ENCODE measurements around the gene ERCC8.

Gene ERCC8

DNA sequence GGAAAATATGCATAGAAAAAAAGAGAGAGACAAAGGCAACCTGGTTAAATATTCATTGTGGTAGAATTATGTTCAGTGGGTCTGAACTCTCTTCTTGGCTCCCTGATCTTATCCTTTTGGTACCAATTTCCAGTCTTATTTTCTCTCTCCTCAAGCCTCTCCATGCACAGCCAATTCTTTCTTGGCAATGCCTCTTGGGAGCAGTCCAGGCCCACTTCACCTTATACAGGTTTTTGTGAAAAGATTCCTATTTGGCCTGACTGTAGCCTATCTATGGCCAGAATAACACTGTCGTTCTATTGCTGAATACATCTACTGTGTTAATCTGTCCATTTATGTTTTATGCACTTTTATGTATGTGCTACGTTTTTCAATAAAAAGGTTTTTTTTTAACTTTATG is 103.5 kb downstream of the ERCC8 start:
- no peaks in the 10 kb centered on the region for H3K36me3 ChIP-seq (ENCODE audit: control insufficient read depth in 1 of 2, insufficient read depth in 2 of 2, low read depth in 1 of 2, low read length in 2 of 2)
- H2BK120ac ChIP-seq (ENCODE audit: low read depth, low read length), result no peak overlapping the region
- no peak overlapping the region for H2BK5ac ChIP-seq (ENCODE audit: low read depth, low read length, poor library complexity, severe bottlenecking)
- H3K27me3 ChIP-seq (ENCODE audit: control insufficient read depth in 1 of 2, insufficient read depth in 1 of 2, low read length in 2 of 2), result peaks cover 16 to 60% of the 10 kb centered on the region in 2 experiments
- WGBS, result no CpG with 5 or more reads among the region's 2 CpGs
- no peak overlapping the region for H2AK5ac ChIP-seq (ENCODE audit: low read length, severe bottlenecking)
- no peak for DNase-seq
- no peaks in the 10 kb centered on the region for H3K9me3 ChIP-seq (ENCODE audit: control insufficient read depth, low read length)
- no peak overlapping the region for H3K14ac ChIP-seq (ENCODE audit: low read length in 2 of 2)
- no peak overlapping the region for H3K23ac ChIP-seq (ENCODE audit: low read length in 2 of 2)
- H3K4ac ChIP-seq (ENCODE audit: low read depth in 1 of 2, low read length in 2 of 2), result no peak overlapping the region
- no peak overlapping the region for H4K8ac ChIP-seq (ENCODE audit: low read length)
- H3K27ac ChIP-seq (ENCODE audit: low read length, poor library complexity, severe bottlenecking), result no peak overlapping the region
- H3K9ac ChIP-seq (ENCODE audit: low read length), result no peak overlapping the region
- no peak overlapping the region for H4K91ac ChIP-seq (ENCODE audit: low read length)
- no peaks in the 10 kb centered on the region for H3K79me1 ChIP-seq (replicated peaks; ENCODE audit: low read length, poor library complexity, severe bottlenecking)
- no peak overlapping the region for H2AFZ ChIP-seq (ENCODE audit: low read depth, low read length)
- no peak overlapping the region for H3K18ac ChIP-seq (ENCODE audit: low read depth in 1 of 2, low read length in 2 of 2)
- peaks cover 8% of the 10 kb centered on the region for H3K4me1 ChIP-seq (ENCODE audit: control insufficient read depth, insufficient read depth, low read depth, low read length)
- no peak overlapping the region for H3K4me2 ChIP-seq (ENCODE audit: low read length, poor library complexity, severe bottlenecking)
- no peak overlapping the region for H3K4me3 ChIP-seq (ENCODE audit: insufficient read depth in 1 of 2, low read depth in 1 of 2, low read length in 2 of 2)
- no peak overlapping the region for H2BK15ac ChIP-seq (ENCODE audit: low read depth, poor library complexity, severe bottlenecking)
- no peak overlapping the region for H2BK12ac ChIP-seq (ENCODE audit: low read length in 2 of 2)

DNA sequence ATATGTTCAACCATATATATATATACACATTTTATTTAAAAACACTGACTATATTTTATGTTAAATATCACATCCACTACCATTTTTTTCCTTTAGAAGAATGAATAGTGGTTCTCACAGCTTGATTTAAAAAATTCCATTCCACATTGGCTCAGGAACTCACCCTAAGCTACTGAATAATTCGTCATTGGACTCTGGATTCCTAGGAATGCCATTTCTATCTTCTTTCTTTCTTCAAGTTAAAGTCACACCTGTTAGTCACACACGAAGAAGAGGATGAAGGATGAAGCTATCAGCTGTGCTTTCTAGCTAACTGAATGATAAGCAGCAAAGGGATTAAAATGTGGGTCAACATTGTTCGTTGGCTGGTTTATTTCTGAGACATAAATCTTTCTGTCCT is 108.7 kb downstream of the ERCC8 start:
- Histone ChIP-seq H3K36me3 (ENCODE audit: control insufficient read depth in 1 of 2, insufficient read depth in 2 of 2, low read depth in 1 of 2, low read length in 2 of 2) (no peaks in the 10 kb centered on the region), H3K9me3 (ENCODE audit: control insufficient read depth, low read length) (no peaks in the 10 kb centered on the region), H3K4me3 (ENCODE audit: insufficient read depth in 1 of 2, low read depth in 1 of 2, low read length in 2 of 2) (no peak overlapping the region), H3K9ac (ENCODE audit: low read length) (no peak overlapping the region), H3K4me1 (ENCODE audit: control insufficient read depth, insufficient read depth, low read depth, low read length) (no peaks in the 10 kb centered on the region), H2AK5ac (ENCODE audit: low read length, severe bottlenecking) (no peak overlapping the region), H2BK12ac (ENCODE audit: low read length in 2 of 2) (no peak overlapping the region), H3K18ac (ENCODE audit: low read depth in 1 of 2, low read length in 2 of 2) (no peak overlapping the region), H2AFZ (ENCODE audit: low read depth, low read length) (no peak overlapping the region), H3K14ac (ENCODE audit: low read length in 2 of 2) (no peak overlapping the region), H2BK120ac (ENCODE audit: low read depth, low read length) (no peak overlapping the region), H2BK5ac (ENCODE audit: low read depth, low read length, poor library complexity, severe bottlenecking) (no peak overlapping the region), H3K27me3 (ENCODE audit: control insufficient read depth in 1 of 2, insufficient read depth in 1 of 2, low read length in 2 of 2) (peaks cover 0 to 13% of the 10 kb centered on the region in 2 experiments), H3K4me2 (ENCODE audit: low read length, poor library complexity, severe bottlenecking) (no peak overlapping the region), H3K4ac (ENCODE audit: low read depth in 1 of 2, low read length in 2 of 2) (no peak overlapping the region), H3K79me1 (replicated peaks; ENCODE audit: low read length, poor library complexity, severe bottlenecking) (no peaks in the 10 kb centered on the region), H3K23ac (ENCODE audit: low read length in 2 of 2) (no peak overlapping the region), H2BK15ac (ENCODE audit: low read depth, poor library complexity, severe bottlenecking) (no peak overlapping the region), H4K91ac (ENCODE audit: low read length) (no peak overlapping the region), H3K27ac (ENCODE audit: low read length, poor library complexity, severe bottlenecking) (no peak overlapping the region), H4K8ac (ENCODE audit: low read length) (no peak overlapping the region)
- 67% methylated on average over 3 of the region's 3 CpGs for WGBS
- DNase-seq, result no peak

DNA sequence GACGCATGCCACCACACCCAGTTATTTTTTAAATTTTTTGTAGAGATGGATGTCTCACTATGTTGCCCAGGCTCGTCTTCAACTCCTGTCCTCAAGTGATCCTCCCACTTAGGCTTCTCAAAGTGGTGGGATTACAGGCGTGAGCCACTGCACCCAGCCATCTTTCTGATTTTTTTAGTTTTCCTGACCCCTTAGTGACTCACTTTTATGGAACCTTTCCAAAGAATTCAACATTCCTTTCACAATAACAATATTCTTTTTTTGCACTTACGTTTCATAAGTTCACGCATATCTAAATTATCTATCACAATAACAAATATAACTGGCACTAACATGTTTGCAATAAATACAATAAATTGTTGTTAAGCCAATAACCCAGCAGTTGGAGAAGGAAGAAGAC is 109.3 kb downstream of the ERCC8 start:
- Histone ChIP-seq H4K91ac (ENCODE audit: low read length) (no peak overlapping the region), H3K4ac (ENCODE audit: low read depth in 1 of 2, low read length in 2 of 2) (no peak overlapping the region), H3K79me1 (replicated peaks; ENCODE audit: low read length, poor library complexity, severe bottlenecking) (no peaks in the 10 kb centered on the region), H2AFZ (ENCODE audit: low read depth, low read length) (no peak overlapping the region), H2AK5ac (ENCODE audit: low read length, severe bottlenecking) (no peak overlapping the region), H3K4me2 (ENCODE audit: low read length, poor library complexity, severe bottlenecking) (no peak overlapping the region), H3K14ac (ENCODE audit: low read length in 2 of 2) (no peak overlapping the region), H2BK15ac (ENCODE audit: low read depth, poor library complexity, severe bottlenecking) (no peak overlapping the region), H3K4me1 (ENCODE audit: control insufficient read depth, insufficient read depth, low read depth, low read length) (no peaks in the 10 kb centered on the region), H3K18ac (ENCODE audit: low read depth in 1 of 2, low read length in 2 of 2) (no peak overlapping the region), H3K9ac (ENCODE audit: low read length) (no peak overlapping the region), H2BK120ac (ENCODE audit: low read depth, low read length) (no peak overlapping the region), H3K9me3 (ENCODE audit: control insufficient read depth, low read length) (no peaks in the 10 kb centered on the region), H4K8ac (ENCODE audit: low read length) (no peak overlapping the region), H3K27me3 (ENCODE audit: control insufficient read depth in 1 of 2, insufficient read depth in 1 of 2, low read length in 2 of 2) (peaks cover 0 to 12% of the 10 kb centered on the region in 2 experiments), H2BK5ac (ENCODE audit: low read depth, low read length, poor library complexity, severe bottlenecking) (no peak overlapping the region), H3K27ac (ENCODE audit: low read length, poor library complexity, severe bottlenecking) (no peak overlapping the region), H3K4me3 (ENCODE audit: insufficient read depth in 1 of 2, low read depth in 1 of 2, low read length in 2 of 2) (no peak overlapping the region), H2BK12ac (ENCODE audit: low read length in 2 of 2) (no peak overlapping the region), H3K23ac (ENCODE audit: low read length in 2 of 2) (no peak overlapping the region), H3K36me3 (ENCODE audit: control insufficient read depth in 1 of 2, insufficient read depth in 2 of 2, low read depth in 1 of 2, low read length in 2 of 2) (no peaks in the 10 kb centered on the region)
- no peak for DNase-seq
- WGBS, result 75% methylated on average over 4 of the region's 5 CpGs

DNA sequence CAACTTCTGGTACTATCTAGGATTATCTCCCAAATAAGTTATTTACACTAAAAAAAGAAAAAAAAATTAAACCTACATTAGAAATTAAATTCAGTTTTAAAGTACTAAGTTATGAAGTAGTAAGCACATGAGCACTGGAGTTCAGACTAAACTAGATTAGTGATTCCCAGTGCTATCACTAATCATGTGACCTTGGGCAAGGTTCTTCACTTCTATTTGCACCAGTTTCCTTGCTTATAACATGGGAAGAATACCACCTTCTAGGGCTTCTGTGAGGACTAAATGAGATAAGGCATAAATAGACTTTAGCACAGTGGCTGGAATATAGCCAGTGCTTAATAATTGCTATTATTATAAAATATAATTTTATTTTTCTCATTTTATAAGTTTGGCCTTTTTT is 111.3 kb downstream of the ERCC8 start:
- Histone ChIP-seq H2BK15ac (ENCODE audit: low read depth, poor library complexity, severe bottlenecking) (no peak overlapping the region), H3K18ac (ENCODE audit: low read depth in 1 of 2, low read length in 2 of 2) (no peak overlapping the region), H3K4me2 (ENCODE audit: low read length, poor library complexity, severe bottlenecking) (no peak overlapping the region), H3K27me3 (ENCODE audit: control insufficient read depth in 1 of 2, insufficient read depth in 1 of 2, low read length in 2 of 2) (no peaks in the 10 kb centered on the region), H3K36me3 (ENCODE audit: control insufficient read depth in 1 of 2, insufficient read depth in 2 of 2, low read depth in 1 of 2, low read length in 2 of 2) (no peaks in the 10 kb centered on the region), H3K4me1 (ENCODE audit: control insufficient read depth, insufficient read depth, low read depth, low read length) (no peaks in the 10 kb centered on the region), H3K4ac (ENCODE audit: low read depth in 1 of 2, low read length in 2 of 2) (no peak overlapping the region), H2BK120ac (ENCODE audit: low read depth, low read length) (no peak overlapping the region), H3K9ac (ENCODE audit: low read length) (no peak overlapping the region), H3K14ac (ENCODE audit: low read length in 2 of 2) (no peak overlapping the region), H4K8ac (ENCODE audit: low read length) (no peak overlapping the region), H2AFZ (ENCODE audit: low read depth, low read length) (no peak overlapping the region), H2BK5ac (ENCODE audit: low read depth, low read length, poor library complexity, severe bottlenecking) (no peak overlapping the region), H3K27ac (ENCODE audit: low read length, poor library complexity, severe bottlenecking) (no peak overlapping the region), H3K9me3 (ENCODE audit: control insufficient read depth, low read length) (no peaks in the 10 kb centered on the region), H2AK5ac (ENCODE audit: low read length, severe bottlenecking) (no peak overlapping the region), H3K23ac (ENCODE audit: low read length in 2 of 2) (no peak overlapping the region), H2BK12ac (ENCODE audit: low read length in 2 of 2) (no peak overlapping the region), H3K79me1 (replicated peaks; ENCODE audit: low read length, poor library complexity, severe bottlenecking) (no peaks in the 10 kb centered on the region), H3K4me3 (ENCODE audit: insufficient read depth in 1 of 2, low read depth in 1 of 2, low read length in 2 of 2) (no peak overlapping the region), H4K91ac (ENCODE audit: low read length) (no peak overlapping the region)
- DNase-seq, result no peak
